ENCODE data around the gene RCN2. TPM values are rescaled to one million over a fixed set of nuclear protein-coding genes. Genes with fewer than 3 reads are reported as not detected.
A peak's percentile ranks its signal among the peaks of the same experiment; 100 is the strongest.
"Not testable (repeated sequence)": the region's sequence is repeated elsewhere in the genome, so short reads cannot be mapped to it uniquely, and the experiment has no call there.

RCN2 gene
- total RNA-seq: 10 to 100 TPM; 20.9 to 26.7 TPM
- long read RNA-seq, full-length matches to known transcripts: 76 of 76 reads
- long read RNA-seq, partial matches to known transcripts: 0 of 76 reads
- long read RNA-seq, other reads (novel, unspliced or antisense): 0 of 76 reads

DNA sequence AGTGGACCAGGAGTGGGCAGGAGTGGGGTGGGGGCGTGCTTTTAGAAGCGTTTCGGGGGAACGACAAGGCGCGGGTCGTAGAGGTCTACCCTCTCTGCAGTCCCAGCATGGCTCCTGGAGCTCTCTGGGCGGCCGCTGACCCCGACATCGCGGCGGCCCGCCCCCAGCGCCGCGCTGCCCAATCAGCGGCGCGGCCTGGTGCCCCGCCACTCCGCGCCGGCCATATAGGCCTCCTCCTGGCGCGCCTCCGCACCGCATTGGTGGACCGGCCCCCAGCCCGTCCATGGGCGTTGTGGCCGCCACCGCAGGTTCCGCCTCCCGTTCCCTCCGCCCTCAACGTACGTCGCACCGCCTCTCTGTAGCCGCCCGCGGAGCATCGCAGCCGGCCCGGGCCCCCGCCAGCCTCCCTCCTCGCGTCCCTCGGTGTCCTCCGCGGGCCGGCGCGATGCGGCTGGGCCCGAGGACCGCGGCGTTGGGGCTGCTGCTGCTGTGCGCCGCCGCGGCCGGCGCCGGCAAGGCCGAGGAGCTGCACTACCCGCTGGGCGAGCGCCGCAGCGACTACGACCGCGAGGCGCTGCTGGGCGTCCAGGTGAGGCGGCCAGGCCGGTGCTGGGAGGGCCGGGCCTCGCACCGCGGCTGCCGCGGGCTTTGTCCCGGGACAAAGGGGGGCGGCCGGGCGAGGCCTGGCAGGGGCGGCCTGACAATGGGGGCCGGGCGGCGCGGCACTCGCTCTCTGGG, at the start of gene RCN2:
Gene RCN2, plus strand, starts transcription at position 353 of the 738 bp plus-strand sequence. Its CDS starts 93 bp downstream, at position 446.
- DNase-seq: peak; percentile 97
- ATAC-seq: peak; percentile 100
- intact Hi-C loops (cut with DNase I): no loop called here

DNA sequence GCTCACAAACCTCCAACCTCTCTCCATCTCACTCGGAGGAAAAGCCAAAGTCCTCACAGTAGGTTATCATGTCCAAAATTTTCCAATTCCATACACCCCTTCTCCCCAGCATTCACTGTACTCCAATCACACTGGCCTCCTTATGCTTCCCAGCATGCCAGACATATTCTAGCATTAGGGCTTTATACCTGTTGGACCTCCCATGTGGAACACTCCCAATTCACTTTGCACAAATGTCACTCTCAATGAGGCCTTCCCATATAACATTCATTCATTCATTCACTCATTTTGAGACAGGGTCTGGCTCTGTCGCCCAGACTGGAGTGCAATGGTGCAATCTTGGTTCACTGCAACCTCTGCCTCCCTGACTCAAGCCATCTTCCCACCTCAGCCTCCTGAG, 46.3 kb upstream of the RCN2 start:
- DNase-seq (no peak), ATAC-seq (no peak)
- intact Hi-C loops (cut with DNase I): no loop called here

- intact Hi-C loops (cut with DNase I); DNase-seq; ATAC-seq: not testable (repeated sequence)
Observed at GRCh38 chr15:76887280-76888141, 44.0 kb upstream of the RCN2 start.

GRCh38 chr15:76892836-76893235, 38.7 kb upstream of the RCN2 start:
- ATAC-seq; intact Hi-C loops (cut with DNase I): not testable (repeated sequence)

DNA sequence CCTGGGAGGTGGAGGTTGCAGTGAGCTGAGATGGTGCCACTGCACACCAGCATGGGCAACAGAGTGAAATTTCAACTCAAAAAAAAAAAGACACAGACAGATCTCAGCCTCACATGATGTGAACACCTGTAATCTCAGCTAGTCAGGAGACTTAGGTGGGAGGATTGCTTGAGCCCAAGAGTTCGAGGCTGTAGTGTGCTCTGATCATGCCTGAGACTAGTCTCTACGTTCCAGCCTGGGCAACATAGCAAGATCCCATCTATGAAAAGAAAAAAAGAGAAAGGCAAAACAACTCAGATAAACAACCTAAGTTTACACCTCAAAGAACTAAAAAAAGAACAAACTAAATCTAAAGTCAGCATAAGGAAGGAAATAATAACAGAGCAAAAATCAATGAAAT, 37.4 kb upstream of the RCN2 start:
- intact Hi-C loops (cut with DNase I): no loop called here
- ATAC-seq (no peak), DNase-seq (no peak)

More at GRCh38 chr15:76892836-76893235, 38.7 kb upstream of the RCN2 start:
- DNase-seq: not testable (repeated sequence)

DNA sequence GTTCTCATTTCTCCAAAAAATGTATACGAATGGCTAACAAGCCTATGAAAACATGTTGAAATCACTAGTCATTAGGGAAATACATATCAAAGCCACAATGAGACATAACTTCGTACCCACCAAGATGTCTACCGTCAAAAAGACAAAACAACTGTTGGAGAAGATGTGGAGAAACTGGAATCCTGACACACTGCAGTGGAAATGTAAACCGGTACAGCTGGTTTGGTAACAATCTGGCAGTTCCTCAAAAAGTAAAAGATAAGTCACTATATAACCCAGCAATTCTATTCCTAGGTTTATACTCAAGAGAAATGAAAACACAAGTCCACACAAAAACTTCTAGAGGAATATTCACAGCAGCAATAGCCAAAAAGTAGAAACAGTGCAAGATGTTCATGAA, 33.4 kb upstream of the RCN2 start:
- ATAC-seq: no peak
- intact Hi-C loops (cut with DNase I): no loop called here
- no peak for DNase-seq

DNA sequence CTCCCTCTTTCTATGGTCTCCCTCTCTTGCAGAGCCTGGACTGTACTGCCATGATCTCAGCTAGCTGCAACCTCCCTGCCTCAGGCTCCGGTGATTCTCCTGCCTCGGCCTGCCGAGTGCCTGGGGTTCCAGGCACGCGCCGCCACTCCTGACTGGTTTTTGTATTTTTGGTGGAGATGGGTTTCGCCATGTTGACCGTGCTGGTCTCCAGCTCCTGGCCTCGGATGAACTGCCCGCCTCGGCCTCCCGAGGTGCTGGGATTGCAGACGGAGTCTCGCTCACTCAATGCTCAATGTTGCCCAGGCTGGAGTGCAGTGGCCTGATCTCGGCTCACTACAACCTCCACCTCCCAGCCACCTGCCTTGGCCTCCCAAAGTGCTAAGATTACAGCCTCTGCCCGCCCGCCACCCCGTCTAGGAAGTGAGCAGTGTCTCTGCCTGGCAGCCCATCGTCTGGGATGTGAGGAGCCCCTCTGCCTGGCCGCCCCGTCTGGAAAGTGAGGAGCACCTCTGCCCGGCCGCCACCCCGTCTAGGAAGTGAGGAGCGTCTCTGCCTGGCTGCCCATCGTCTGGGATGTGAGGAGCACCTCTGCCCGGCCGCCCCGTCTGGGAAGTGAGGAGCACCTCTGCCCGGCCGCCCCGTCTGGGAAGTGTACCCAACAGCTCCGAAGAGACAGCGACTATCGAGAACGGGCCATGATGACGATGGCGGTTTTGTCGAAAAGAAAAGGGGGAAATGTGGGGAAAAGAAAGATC, 32.2 kb upstream of the RCN2 start:
- ATAC-seq; intact Hi-C loops (cut with DNase I); DNase-seq: not testable (repeated sequence)

GRCh38 chr15:76899931-76900310, 31.6 kb upstream of the RCN2 start:
- ATAC-seq; DNase-seq; intact Hi-C loops (cut with DNase I): not testable (repeated sequence)

DNA sequence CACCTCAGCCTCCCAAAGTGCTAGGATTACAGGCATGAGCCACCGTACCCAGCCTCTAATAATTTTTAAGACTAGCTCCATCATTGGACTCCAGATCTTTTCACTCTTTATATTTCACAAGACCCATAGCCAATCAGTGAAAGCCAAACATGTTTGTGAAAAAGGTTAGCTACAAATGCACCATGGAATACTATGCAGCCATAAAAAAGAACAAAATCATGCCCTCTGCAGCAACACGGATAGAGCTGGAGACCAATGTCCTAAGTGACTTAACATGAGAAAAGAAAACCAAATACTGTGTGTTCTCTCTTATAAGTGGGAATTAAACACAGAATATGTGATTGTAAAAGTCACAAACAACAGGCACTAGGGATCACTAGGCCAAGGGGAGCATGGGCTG, 29.6 kb upstream of the RCN2 start:
- ATAC-seq (no peak), DNase-seq (no peak)
- intact Hi-C loops (cut with DNase I): no loop called here

- DNase-seq: no peak
- intact Hi-C loops (cut with DNase I): no loop called here
- ATAC-seq: no peak
Observed at GRCh38 chr15:76903251-76903681, 28.3 kb upstream of the RCN2 start.

DNA sequence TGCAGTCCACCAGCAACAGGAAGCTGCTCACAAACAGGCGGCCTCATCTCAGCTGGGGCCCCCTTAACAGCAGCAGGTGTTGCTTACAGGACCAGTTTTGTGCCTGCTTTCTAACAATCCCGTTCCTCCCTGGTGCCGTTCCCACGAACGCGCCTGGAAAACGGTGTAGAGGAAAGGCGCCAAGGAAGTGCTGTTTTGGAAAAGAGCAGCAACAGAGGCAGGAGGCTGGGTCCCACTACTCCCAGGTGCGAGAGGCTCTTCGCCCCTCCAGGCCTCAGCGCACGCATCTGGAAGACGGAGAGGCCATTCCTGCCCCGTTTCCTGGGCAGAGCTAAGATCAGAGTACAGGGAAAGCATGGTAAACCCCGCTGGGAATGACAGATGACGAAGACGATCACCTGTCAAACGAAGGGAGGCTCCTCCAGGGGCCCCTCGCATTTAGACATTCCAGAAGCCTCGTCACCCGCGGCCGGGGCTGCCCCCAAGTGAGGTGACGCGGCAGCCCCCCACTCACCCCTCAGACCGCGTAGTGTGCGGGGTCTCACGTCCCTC, 27.0 kb upstream of the RCN2 start:
- ATAC-seq (peak; percentile 38 to 51), DNase-seq (no peak)
- intact Hi-C loops (cut with DNase I): no loop called here

DNA sequence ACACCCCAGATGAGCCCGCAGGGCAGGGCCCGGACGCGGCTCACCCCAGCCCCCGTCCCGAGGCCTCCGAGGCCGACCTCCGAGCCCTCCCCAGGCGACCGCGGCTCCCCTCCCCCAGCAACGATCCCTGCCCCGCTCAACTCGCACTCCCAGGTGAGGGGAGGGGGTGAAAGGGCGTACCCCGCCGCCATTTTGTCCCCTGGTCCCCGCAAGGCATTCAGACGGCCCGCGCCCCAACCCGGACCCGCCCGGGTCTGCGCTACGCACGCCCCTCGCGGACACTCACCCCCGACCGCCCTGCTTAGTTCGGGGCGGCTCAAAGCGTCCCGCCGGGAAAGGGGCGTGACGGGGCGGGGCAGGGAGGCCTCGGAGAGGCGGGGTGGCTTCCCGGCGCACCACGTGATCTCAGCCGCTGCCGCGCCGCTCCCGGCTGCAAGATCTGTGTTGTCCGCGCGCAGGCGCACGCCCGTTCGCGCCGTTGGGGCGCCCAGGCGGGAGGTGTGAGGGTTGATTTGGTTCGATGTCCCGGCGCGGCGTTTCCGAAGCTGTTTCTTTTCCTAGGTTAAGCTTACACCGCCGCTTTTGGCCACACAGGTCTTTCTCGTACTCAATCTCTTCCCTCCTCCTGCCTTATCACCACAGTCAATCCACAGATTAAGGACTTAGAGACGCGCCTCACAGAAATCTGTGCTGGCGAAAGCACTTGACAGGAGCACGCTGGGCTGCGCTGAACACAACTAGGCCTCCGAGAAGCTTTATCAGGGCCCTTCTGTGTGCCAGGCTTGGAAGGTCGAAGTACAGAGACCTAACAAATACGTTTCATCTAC, 26.3 kb upstream of the RCN2 start, which contains the start of gene SCAPER:
Gene SCAPER, minus strand, starts transcription at position 328 of the 827 bp plus-strand sequence. CDS start 21,523 bp downstream, outside the sequence.
- DNase-seq (peak; percentile 95), ATAC-seq (peak; percentile 97 to 98)
- intact Hi-C loops (cut with DNase I): no loop called here

DNA sequence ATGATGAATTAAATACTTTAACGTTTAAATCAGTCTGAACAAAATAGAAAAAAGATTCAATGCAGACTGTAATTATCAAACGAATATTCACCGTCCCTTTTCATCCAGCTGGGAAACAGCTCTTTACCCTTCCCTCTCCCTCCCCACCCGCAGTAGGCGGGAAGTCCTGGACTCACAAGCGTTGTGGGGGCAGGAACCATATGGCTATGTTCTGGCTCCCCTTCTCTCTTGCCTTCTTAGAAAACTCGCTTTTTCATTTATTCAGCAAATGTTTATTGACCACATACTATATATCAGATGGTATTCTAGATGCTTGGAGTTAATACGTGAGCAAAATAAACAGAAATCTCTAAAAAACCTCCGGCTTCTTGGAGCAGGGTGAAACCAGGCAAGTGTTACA, 25.7 kb upstream of the RCN2 start:
- intact Hi-C loops (cut with DNase I): no loop called here

DNA sequence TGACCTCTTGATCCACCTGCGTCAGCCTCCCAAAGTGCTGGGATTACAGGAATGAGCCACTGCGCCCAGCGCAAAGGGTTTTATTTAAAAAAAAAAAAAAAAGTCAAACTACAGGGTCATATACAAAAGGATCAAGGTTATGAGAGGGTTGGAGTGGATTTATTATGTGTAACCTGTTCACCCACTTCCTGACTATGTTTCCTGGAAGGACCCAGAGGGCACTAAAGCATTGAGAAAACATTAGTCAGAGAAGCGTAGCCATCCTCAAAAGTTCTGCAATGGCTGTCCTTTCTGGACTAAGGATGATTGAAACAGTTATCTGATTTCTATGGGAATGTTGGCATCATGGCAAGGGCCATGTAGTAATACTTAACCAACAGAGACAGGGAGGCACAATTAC, 19.1 kb upstream of the RCN2 start:
- DNase-seq (no peak), ATAC-seq (no peak)
- intact Hi-C loops (cut with DNase I): no loop called here

More for the DNA sequence above, 25.7 kb upstream of the RCN2 start:
- DNase-seq: no peak
- no peak for ATAC-seq

DNA sequence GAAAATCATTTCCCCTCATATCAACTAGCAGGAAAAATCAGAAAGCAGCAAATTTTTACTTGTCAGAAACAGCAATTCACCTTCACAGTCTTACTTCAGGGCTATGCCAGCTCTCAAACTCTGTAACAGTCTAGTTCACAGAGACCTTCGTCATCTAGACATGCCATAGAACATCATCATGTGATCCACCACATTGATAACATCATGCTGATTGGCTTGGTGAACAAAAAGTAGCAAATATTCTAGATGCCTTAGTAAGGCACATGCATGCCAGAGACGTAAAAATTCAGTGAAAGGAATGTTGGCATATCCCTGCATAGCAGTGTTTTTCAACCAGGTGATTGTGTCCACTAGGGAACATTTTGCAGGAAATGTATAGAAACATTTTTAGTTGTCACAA, 17.8 kb upstream of the RCN2 start:
- DNase-seq: no peak
- intact Hi-C loops (cut with DNase I): no loop called here
- ATAC-seq: no peak

- DNase-seq (no peak), ATAC-seq (no peak)
- intact Hi-C loops (cut with DNase I): no loop called here
Observed at GRCh38 chr15:76916369-76916768, 15.2 kb upstream of the RCN2 start.

DNA sequence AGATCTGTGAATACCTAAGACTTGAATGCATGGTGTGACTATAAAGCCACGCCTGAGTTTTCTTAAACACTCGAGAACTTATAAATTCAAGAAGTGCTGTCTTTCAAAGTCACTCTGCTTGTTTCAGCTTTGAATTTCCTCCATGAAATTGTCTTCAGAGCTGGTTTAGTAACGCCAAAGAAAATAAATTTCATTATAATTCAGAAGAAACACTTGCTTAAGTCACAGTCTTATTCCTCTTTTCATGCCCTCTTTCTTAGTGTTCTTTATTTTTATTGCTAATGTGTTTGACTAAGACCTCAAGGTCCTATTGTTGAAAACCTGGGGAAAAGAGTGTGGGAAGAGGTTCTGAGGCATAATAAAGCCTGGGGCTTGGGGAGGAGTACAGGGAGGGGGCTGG, 3.3 kb upstream of the RCN2 start:
- intact Hi-C loops (cut with DNase I): no loop called here

More for the DNA sequence above, 3.3 kb upstream of the RCN2 start:
- DNase-seq (no peak), ATAC-seq (no peak)
